NT2/D1 (cell line): Measurements from ENCODE around the gene F13A1.

Experiments
- SUZ12 ChIP-seq: IDR thresholded peaks from 2 replicates; pipeline ENCODE4 v1.6.1; 2011; ENCODE audit not compliant: insufficient read length, insufficient read depth; ENCODE audit errors: extremely low read depth
- YY1 ChIP-seq: IDR thresholded peaks from 2 replicates; pipeline ENCODE4 v1.6.1; 2011; ENCODE audit not compliant: insufficient read length, insufficient read depth
- ZNF274 ChIP-seq: IDR thresholded peaks from 2 replicates; pipeline ENCODE4 v1.6.1; 2011; ENCODE audit warnings: mild to moderate bottlenecking, low read depth, low read length

- TF ChIP-seq ZNF274, result no peak
- TF ChIP-seq SUZ12, result no peak
- no peak for TF ChIP-seq YY1
Observed at GRCh38 chr6:6260196-6260722, 60.2 kb downstream of the F13A1 start.
